Right hindlimb (tissue), 1 donor: ENCODE results near the gene HOOK2.
"Not testable (repeated sequence)": the region's sequence is repeated elsewhere in the genome, so short reads cannot be mapped to it uniquely, and the experiment has no call there.

Experiments
- DNase-seq: peaks from one replicate; pipeline ENCODE4 v3.0.0-alpha.2; 2018

The HOOK2 gene

GRCh38 chr19:12720296-12720695 lies 55.1 kb downstream of the HOOK2 start:
- DNase-seq, result no peak

- DNase-seq, result no peak
Measured at GRCh38 chr19:12715929-12716328, 59.4 kb downstream of the HOOK2 start.

- DNase-seq, result no peak
Measured at GRCh38 chr19:12715102-12715501, 60.2 kb downstream of the HOOK2 start.

GRCh38 chr19:12713304-12713703 lies 62.0 kb downstream of the HOOK2 start:
- DNase-seq, result not testable (repeated sequence)
